ENCODE results near the gene TAS2R4. TPM values are rescaled to one million over a fixed set of nuclear protein-coding genes. Genes with fewer than 3 reads are reported as not detected.

Gene TAS2R4
- polyA plus RNA-seq, 1 donor (not counting 4 experiments of a cell fraction or from before 2014, with no cell fraction given) = 0.73 TPM

DNA sequence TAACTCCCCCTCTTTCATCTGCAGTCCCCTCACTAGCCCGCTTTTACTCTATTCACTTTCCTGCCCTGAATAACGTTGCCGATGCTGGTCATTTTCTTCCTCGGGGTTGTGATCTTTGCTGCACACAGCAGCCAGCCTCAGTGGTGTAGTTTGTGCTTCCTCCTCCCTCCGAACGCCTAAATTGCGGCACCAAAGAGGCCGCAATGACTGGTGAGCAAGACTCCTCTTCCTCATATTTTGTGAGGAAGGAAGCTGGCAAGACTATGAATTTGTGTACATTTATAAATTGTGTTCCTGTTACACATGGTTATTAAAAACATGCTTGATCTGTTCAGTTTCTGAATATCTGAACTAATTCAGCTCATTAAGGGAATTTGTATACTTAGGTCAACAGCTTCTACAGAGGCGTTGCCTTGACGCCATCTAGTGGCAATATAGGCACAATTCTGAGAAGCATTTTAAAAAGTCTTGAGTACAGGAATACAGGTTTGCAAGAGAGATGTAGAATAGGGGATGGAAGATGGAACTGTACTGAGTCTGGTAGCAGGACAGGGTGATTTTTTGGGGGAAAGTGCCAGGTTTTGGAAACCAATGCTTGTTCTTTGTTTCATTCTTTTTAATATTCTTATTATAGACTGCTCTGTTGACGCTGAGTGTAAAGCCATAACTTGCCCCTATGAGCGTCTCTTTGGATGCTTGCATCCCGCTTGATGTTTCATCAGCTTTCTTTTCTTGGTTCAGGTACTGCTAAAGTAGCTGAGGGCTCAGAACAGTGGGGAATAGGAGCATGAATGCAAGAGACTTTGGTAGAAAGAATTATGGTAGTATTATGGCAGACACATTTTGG lies 9.5 kb downstream of the TAS2R4 start:
- no peak for DNase-seq (ENCODE audit: low read depth, low spot score)
- no peaks in the 10 kb centered on the region for H3K9me3 ChIP-seq (ENCODE audit: control insufficient read depth, low read depth, low read length)
- no peak overlapping the region for H3K4me2 ChIP-seq (ENCODE audit: control insufficient read depth, extremely low read depth, insufficient read depth, low read depth, low read length)
- H3K27ac ChIP-seq (ENCODE audit: control insufficient read depth, insufficient read depth, low read length) = no peak overlapping the region
- no peak overlapping the region for H3K4me3 ChIP-seq (ENCODE audit: control insufficient read depth in 2 of 3, extremely low read depth in 1 of 3, insufficient read depth in 2 of 3, low read depth in 1 of 3, low read length in 3 of 3)
- H3K4me1 ChIP-seq (ENCODE audit: control insufficient read depth, extremely low read depth, insufficient read depth, low read length) = no peaks in the 10 kb centered on the region
- TF ChIP-seq, protein P1, sequence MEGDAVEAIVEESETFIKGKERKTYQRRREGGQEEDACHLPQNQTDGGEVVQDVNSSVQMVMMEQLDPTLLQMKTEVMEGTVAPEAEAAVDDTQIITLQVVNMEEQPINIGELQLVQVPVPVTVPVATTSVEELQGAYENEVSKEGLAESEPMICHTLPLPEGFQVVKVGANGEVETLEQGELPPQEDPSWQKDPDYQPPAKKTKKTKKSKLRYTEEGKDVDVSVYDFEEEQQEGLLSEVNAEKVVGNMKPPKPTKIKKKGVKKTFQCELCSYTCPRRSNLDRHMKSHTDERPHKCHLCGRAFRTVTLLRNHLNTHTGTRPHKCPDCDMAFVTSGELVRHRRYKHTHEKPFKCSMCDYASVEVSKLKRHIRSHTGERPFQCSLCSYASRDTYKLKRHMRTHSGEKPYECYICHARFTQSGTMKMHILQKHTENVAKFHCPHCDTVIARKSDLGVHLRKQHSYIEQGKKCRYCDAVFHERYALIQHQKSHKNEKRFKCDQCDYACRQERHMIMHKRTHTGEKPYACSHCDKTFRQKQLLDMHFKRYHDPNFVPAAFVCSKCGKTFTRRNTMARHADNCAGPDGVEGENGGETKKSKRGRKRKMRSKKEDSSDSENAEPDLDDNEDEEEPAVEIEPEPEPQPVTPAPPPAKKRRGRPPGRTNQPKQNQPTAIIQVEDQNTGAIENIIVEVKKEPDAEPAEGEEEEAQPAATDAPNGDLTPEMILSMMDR (optimal IDR thresholded peaks at IDR 0.05 in 1 of 3, IDR thresholded peaks at IDR 0.05 in 1 of 3, conservative IDR thresholded peaks at IDR 0.05 in 1 of 3; ENCODE audit: extremely low read depth in 1 of 3, insufficient read depth in 2 of 3, low read length in 3 of 3) = peak in 2 of 3 experiments; percentile 65 to 67
- TF ChIP-seq EZH2 (IDR thresholded peaks at IDR 0.05; ENCODE audit: low read length) = no peak
- H3K79me2 ChIP-seq (ENCODE audit: control insufficient read depth, insufficient read depth, low read length) = no peaks in the 10 kb centered on the region
- no peaks in the 10 kb centered on the region for H3K9me1 ChIP-seq (ENCODE audit: control insufficient read depth, extremely low read depth, insufficient read depth, low read length)
- no peaks in the 10 kb centered on the region for H4K20me1 ChIP-seq (ENCODE audit: control insufficient read depth, extremely low read depth, insufficient read depth, low read length)
- dilution Hi-C loops (cut with MboI; ENCODE audit: extremely low pct_ligation_motif_present, low sequenced_read_pairs) = no loop called here
- H2AFZ ChIP-seq (ENCODE audit: control insufficient read depth, low read length) = no peak overlapping the region
- peak; percentile 66 for FAIRE-seq
- no peak overlapping the region for H3K9ac ChIP-seq (ENCODE audit: control insufficient read depth, extremely low read depth, insufficient read depth, low read length)
- H3K27me3 ChIP-seq (ENCODE audit: control insufficient read depth, extremely low read depth, insufficient read depth, low read length) = no peaks in the 10 kb centered on the region
- H3K36me3 ChIP-seq (ENCODE audit: control insufficient read depth in 2 of 2, extremely low read depth in 1 of 2, insufficient read depth in 2 of 2, low read length in 2 of 2) = peaks cover 5 to 12% of the 10 kb centered on the region in 2 experiments

DNA sequence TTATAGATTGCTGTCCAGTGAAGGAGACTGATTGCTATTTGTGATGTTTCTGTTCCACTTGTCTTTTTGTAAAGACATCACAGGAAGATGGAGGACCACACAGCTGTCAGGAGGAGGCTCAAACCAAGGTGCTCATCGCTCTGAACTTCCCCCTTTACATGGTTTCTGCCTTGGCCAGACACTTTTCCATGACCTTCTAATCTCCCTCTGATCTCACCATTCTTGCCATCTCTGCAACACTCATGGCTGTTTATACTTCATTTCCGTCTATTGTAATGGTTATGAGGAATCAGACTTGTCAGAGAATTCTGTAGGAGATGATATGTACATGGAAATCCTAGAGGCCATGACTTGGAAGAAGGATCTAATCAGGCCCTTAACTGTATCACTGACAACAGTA lies 11.8 kb downstream of the TAS2R4 start:
- Histone ChIP-seq H3K9me3 (ENCODE audit: control insufficient read depth, low read depth, low read length) (no peaks in the 10 kb centered on the region), H3K27ac (ENCODE audit: control insufficient read depth, insufficient read depth, low read length) (no peak overlapping the region), H3K4me3 (ENCODE audit: control insufficient read depth in 2 of 3, extremely low read depth in 1 of 3, insufficient read depth in 2 of 3, low read depth in 1 of 3, low read length in 3 of 3) (no peak overlapping the region), H3K4me1 (ENCODE audit: control insufficient read depth, extremely low read depth, insufficient read depth, low read length) (no peaks in the 10 kb centered on the region), H3K27me3 (ENCODE audit: control insufficient read depth, extremely low read depth, insufficient read depth, low read length) (no peaks in the 10 kb centered on the region), H3K4me2 (ENCODE audit: control insufficient read depth, extremely low read depth, insufficient read depth, low read depth, low read length) (no peak overlapping the region), H4K20me1 (ENCODE audit: control insufficient read depth, extremely low read depth, insufficient read depth, low read length) (no peaks in the 10 kb centered on the region), H2AFZ (ENCODE audit: control insufficient read depth, low read length) (no peak overlapping the region), H3K9ac (ENCODE audit: control insufficient read depth, extremely low read depth, insufficient read depth, low read length) (no peak overlapping the region), H3K36me3 (ENCODE audit: control insufficient read depth in 2 of 2, extremely low read depth in 1 of 2, insufficient read depth in 2 of 2, low read length in 2 of 2) (peaks cover 7 to 12% of the 10 kb centered on the region in 2 experiments), H3K79me2 (ENCODE audit: control insufficient read depth, insufficient read depth, low read length) (no peaks in the 10 kb centered on the region), H3K9me1 (ENCODE audit: control insufficient read depth, extremely low read depth, insufficient read depth, low read length) (no peaks in the 10 kb centered on the region)
- no peak for DNase-seq (ENCODE audit: low read depth, low spot score)
- TF ChIP-seq, protein P1 (optimal IDR thresholded peaks at IDR 0.05 in 1 of 3, IDR thresholded peaks at IDR 0.05 in 1 of 3, conservative IDR thresholded peaks at IDR 0.05 in 1 of 3; ENCODE audit: extremely low read depth in 1 of 3, insufficient read depth in 2 of 3, low read length in 3 of 3) = no peak
- no peak for TF ChIP-seq EZH2 (IDR thresholded peaks at IDR 0.05; ENCODE audit: low read length)
- no peak for FAIRE-seq
- dilution Hi-C loops (cut with MboI; ENCODE audit: extremely low pct_ligation_motif_present, low sequenced_read_pairs) = no loop called here

All from keratinocyte (primary cell).